Breast epithelium (tissue), 3 donors: ENCODE data around the gene TRIM72.

Experiments used
- CTCF ChIP-seq, 3 donors: fragments of 450-650 bp; IDR thresholded peaks; one replicate each; pipeline ENCODE4 v1.5.1; 2016 to 2017; ENCODE audit warnings: antibody characterized with exemption in 3 of 3, mild to moderate bottlenecking in 3 of 3, moderate library complexity in 3 of 3
- POLR2AphosphoS5 ChIP-seq, 3 donors: sonication (generic); formaldehyde crosslinking; IDR thresholded peaks; one replicate each; pipeline ENCODE4 v1.6.1; 2017; ENCODE audit warnings: antibody characterized with exemption in 3 of 3

DNA sequence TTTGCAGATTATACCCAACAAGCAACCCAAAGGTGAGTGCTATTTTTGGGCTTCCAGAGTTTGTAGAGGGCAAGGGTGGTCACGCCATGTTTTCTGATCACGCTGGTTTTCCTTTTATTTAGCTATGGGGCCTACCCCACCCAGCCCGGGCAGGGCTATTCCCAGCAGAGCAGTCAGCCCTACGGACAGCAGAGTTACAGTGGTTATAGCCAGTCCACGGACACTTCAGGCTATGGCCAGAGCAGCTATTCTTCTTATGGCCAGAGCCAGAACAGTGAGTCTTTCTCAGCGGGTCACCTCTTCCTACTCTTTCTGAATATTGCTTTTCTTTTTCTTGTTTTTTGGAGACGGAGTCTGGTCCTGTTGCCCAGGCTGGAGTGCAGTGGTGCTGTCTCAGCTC is 31.5 kb upstream of the TRIM72 start:
- TF ChIP-seq CTCF (IDR thresholded peaks at IDR 0.05) (no peak), POLR2AphosphoS5 (IDR thresholded peaks at IDR 0.05) (no peak)
